Skeletal muscle tissue (tissue), 4 donors: ENCODE results near the gene CYGB. TPM values are rescaled to one million over a fixed set of nuclear protein-coding genes. Genes with fewer than 3 reads are reported as not detected.

Experiments
- H3K27ac ChIP-seq: one replicate; pipeline ENCODE4 v1.7.0; 2013; ENCODE audit warnings: mild to moderate bottlenecking, low read depth, low read length, inconsistent platforms
- H3K27me3 ChIP-seq, 3 donors: one replicate each; pipeline ENCODE4 v1.7.0; 2013; ENCODE audit warnings: low read length in 3 of 3; ENCODE audit not compliant: control insufficient read depth in 3 of 3, insufficient read depth in 3 of 3
- H3K36me3 ChIP-seq, 3 donors: one replicate each; pipeline ENCODE4 v1.7.0; 2013; ENCODE audit warnings: low read length in 3 of 3; ENCODE audit not compliant: control insufficient read depth in 3 of 3, insufficient read depth in 3 of 3
- H3K4me1 ChIP-seq, 3 donors: one replicate each; pipeline ENCODE4 v1.7.0; 2013; ENCODE audit warnings: low read length in 3 of 3, mild to moderate bottlenecking in 3 of 3; ENCODE audit not compliant: control insufficient read depth in 3 of 3, insufficient read depth in 3 of 3
- H3K4me3 ChIP-seq, 3 donors: one replicate each; pipeline ENCODE4 v1.7.0; 2013; ENCODE audit warnings: low read length in 3 of 3
- H3K9ac ChIP-seq, 3 donors: one replicate each; pipeline ENCODE4 v1.7.0; 2013; ENCODE audit warnings: low read length in 3 of 3, mild to moderate bottlenecking in 3 of 3, moderate library complexity in 2 of 3, low read depth in 1 of 3
- H3K9me3 ChIP-seq, 3 donors: one replicate each; pipeline ENCODE4 v1.7.0; 2013; ENCODE audit warnings: low read length in 3 of 3; ENCODE audit not compliant: control insufficient read depth in 3 of 3
- total RNA-seq: library from RNA; depleted of rRNA; stranded (reverse); fragments of >200 nt; gene quantifications from one replicate; pipeline ENCODE4 v1.2.3, GENCODE V29; 2014
- donor health status: Osteomylitis.

CYGB gene
- total RNA-seq, result 8.9 TPM

DNA sequence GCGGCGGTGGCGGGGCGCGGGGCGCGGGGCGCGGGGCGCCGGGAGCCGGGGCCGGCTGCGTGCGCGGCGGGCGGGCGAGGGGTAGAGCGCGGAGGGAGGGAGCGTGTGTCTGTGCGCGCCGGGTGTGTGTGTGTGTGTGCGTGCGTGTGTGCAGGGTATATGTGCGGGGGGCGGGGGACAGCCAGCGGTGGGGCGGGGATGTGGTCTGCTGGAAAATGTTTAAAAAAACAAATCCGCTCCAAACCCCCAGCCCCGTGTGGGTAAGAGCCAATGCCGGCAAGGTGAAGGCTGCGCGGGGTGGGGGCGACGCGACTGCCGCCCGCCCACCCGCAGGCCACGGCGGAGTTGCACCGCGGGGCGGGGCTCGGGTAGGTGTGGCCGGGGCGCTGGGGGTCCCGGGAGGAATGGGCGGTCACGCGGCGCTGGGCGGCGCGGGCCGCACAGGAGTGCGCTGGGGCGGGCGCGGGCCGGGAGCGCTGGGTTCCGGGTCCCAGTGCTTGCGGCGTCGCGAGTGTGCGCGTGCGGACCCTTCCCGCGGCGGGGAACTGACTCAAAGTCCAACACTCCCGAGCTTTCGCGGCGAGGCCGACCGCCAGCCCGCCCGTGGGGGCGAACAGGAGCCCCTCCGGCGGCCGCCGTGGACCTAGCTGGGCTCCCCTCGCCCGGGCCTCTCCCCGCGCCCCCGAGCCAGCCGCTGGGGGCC, at the start of gene CYGB:
Gene CYGB (minus strand): TSS at position 132 of the 703 bp plus-strand sequence. CDS start 167 bp downstream, outside the sequence.
- H3K4me1 ChIP-seq, result peaks cover 41 to 49% (median 43%) of the 10 kb centered on the region in 3 donors
- peak within 1 kb of the TSS; percentile 65 for H3K27ac ChIP-seq
- peak within 1 kb of the TSS; percentile 33 to 67 (median 58) for H3K4me3 ChIP-seq
- H3K9me3 ChIP-seq, result no peaks in the 10 kb centered on the region
- peak within 1 kb of the TSS; percentile 43 to 74 (median 67) for H3K9ac ChIP-seq
- H3K27me3 ChIP-seq, result peaks cover 14 to 24% (median 19%) of the 10 kb centered on the region in 3 donors
- H3K36me3 ChIP-seq, result no peaks in the 10 kb centered on the region

DNA sequence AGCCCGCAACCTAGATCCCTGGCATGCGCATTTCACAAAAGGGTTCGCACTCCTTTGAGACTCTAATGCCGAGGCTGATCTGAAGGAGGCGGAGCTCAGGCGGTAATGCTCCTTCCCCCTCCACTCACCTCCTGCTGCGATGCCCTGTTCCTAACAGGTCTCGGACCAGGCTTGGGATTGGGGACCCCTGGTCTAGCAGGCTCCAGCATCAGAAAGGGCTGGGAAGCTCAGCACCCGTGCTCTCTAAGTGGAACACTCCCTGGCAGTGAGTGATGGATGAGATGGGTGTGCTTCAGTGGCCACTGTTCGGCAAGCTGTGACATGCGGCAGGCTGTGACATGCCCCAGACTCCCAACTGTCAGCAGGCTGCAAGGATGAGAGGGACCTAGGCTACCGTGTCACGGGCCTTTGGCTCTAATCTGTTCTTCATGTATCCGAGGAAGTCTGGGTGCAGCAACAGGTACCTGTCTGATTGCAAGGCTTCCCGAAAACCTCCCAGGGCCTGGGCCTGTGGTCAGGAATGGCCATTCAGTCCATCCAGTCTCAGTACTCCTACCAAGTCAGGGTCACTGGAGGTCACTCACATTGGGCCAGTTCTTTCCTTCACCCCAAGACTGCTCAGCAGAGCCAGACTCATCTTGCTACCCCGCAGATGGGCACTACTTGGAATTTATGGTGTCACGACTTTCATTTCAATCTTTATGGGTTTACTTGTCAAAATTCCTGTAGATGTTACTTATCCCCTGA, 49.4 kb upstream of the CYGB start:
- Histone ChIP-seq H3K9ac (peak overlapping the region in 1 of 3 donors; percentile 45), H3K36me3 (no peaks in the 10 kb centered on the region), H3K9me3 (no peaks in the 10 kb centered on the region), H3K4me3 (no peak overlapping the region), H3K4me1 (peaks cover 10 to 17% (median 14%) of the 10 kb centered on the region in 3 donors), H3K27me3 (peaks cover 7 to 23% (median 11%) of the 10 kb centered on the region in 3 donors), H3K27ac (no peak overlapping the region)

DNA sequence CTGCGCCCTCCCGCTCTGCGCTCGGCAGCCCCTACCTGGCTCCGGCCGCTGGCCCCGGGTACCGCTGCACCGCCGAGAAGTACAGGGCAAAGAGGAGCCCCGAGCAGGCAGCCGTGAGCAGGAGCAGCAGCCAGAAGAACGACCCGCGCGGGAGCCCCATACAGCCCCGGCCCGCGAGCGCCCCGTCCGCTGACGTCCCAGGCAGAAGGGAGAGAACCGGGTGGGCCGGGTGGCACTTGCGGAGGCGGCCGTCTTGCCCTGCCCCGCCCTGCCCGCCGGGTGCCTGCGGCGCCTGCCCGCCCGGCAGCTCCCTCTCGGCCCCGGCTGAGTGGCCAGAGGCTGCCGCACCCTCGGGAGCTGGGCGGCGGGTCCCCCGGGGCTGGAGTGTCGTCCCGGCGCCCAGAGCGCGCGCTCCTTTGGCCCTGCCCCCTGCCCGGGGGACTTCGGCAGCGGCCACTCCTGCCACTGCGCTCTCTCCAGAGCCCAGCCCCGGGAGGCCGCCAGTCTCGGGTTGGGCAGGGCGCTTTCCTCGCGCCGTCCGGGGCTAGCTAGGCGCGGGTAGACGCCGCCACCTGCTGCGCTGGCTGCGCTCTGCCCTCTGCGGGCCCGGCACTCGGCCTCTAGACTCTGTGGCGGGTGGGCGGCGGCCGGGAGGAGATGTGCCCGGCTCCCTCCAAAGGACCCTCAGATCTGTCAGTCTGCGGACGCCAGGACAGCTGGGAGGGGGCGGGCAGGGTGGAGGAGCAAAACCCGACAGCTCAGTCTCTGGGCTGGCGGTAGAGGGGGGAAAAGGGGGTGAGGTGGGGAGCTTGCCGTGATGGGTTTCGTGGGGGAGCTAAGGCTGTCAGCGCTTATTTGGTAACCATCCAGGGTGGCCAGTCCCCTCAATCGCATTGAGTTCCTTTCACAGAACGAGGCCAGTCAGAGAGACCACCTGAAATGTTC, 48.4 kb upstream of the CYGB start, which contains the start of gene ST6GALNAC2:
Gene ST6GALNAC2 (minus strand): TSS at position 212 of the 945 bp plus-strand sequence. CDS start 52 bp downstream, at position 160.
- H3K27ac ChIP-seq, result no peak within 1 kb of the TSS
- peak within 1 kb of the TSS; percentile 74 to 88 (median 82) for H3K9ac ChIP-seq
- H3K27me3 ChIP-seq, result peaks cover 7 to 23% (median 11%) of the 10 kb centered on the region in 3 donors

DNA sequence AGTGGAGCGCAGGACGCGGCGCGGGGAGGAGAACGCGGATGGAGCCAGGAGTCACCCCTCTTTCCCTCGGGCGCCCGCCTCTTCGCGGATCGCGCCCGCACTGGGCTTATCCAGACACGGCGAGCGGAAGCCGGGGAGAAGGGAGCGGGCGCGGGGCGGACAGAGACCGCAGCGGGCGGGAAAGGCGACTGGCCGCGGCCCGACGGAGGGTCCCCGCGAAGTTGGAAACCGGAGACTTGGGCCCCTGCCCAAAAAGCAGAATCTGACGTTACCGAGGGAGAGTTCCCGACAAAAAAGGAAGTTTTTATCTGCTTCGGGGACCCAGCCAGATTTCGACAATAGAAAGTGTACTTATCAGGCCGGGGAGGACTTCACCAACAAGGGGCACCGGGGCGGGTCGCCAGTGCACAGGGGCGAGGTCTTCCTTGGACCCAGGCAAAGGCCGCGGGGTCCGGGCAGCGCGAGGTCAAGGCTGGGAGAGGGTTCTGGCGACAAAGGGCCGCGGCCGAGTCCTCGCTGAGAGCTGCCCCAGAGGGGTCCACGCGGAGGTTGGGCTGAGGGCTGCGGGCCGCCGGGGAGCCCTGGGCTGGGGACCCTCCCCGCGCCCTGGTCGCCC, 47.6 kb upstream of the CYGB start:
- Histone ChIP-seq H3K9me3 (no peaks in the 10 kb centered on the region), H3K36me3 (no peaks in the 10 kb centered on the region), H3K4me1 (peaks cover 16 to 28% (median 26%) of the 10 kb centered on the region in 3 donors), H3K4me3 (peak overlapping the region; percentile 74 to 81 (median 77)), H3K27me3 (peaks cover 7 to 23% (median 11%) of the 10 kb centered on the region in 3 donors), H3K9ac (peak overlapping the region; percentile 74 to 88 (median 82)), H3K27ac (no peak overlapping the region)

More for the DNA sequence above, 48.4 kb upstream of the CYGB start, which contains the start of gene ST6GALNAC2:
- Histone ChIP-seq H3K9me3 (no peaks in the 10 kb centered on the region), H3K36me3 (no peaks in the 10 kb centered on the region), H3K4me3 (peak within 1 kb of the TSS; percentile 74 to 81 (median 77)), H3K4me1 (peaks cover 13 to 23% (median 21%) of the 10 kb centered on the region in 3 donors)

DNA sequence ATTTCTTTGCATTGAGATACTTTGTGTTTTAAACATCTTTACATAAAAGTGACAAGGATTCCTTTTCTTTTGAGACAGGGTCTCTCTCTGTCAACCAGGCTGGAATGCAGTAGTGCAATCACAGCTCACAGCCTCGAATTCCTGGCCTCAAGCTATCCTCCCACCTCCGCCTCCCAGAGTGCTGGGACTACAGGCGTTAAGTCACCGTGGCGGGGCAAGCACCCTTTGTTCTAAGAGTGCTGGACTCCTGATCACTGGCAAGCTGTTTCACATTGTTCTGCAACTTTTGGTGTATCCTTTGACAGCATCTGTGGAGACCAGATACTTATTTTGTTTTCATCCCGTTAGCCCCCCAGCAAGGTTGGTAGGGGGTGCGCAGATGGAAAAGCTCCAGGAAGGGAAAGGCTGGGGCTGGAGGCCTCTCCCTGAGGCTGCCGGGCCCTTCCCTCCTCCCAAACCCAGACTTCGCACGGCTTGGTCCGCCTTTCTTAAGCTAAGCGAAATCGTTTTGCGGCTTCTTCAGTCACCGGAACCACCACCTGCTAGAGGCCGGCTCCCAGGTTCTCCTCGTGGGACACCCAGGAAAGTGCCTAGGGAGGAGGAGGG, 47.0 kb upstream of the CYGB start:
- H3K27ac ChIP-seq, result no peak overlapping the region
- peaks cover 16 to 28% (median 26%) of the 10 kb centered on the region in 3 donors for H3K4me1 ChIP-seq
- peaks cover 7 to 23% (median 11%) of the 10 kb centered on the region in 3 donors for H3K27me3 ChIP-seq
- H3K9ac ChIP-seq, result peak overlapping the region in 2 of 3 donors; percentile 74 to 88
- H3K9me3 ChIP-seq, result no peaks in the 10 kb centered on the region
- H3K4me3 ChIP-seq, result peak overlapping the region; percentile 74 to 81 (median 77)
- H3K36me3 ChIP-seq, result no peaks in the 10 kb centered on the region

DNA sequence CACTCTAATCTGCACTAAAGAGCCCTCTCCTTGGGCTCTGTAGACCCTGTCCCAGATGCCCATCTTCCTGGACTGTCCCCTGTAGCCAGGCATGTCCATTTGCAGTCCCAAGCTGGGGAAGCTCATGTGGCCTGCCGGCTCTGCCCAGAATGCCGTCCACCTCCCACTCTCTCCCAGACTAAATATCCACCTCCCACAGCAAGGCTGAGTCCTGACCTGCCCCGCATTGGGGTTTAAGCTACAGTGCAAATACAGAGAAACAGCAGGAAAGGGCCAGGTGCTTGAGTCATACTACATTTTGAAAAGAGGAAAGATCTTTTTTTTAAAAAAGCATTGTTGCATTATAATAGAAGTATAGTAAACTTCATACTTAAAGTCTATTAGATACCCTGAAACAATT, 45.2 kb upstream of the CYGB start:
- Histone ChIP-seq H3K9me3 (no peaks in the 10 kb centered on the region), H3K27ac (no peak overlapping the region), H3K9ac (peak overlapping the region in 1 of 3 donors; percentile 2), H3K4me3 (no peak overlapping the region), H3K27me3 (peaks cover 5 to 13% (median 7%) of the 10 kb centered on the region in 3 donors), H3K36me3 (no peaks in the 10 kb centered on the region), H3K4me1 (peaks cover 16 to 28% (median 26%) of the 10 kb centered on the region in 3 donors)

DNA sequence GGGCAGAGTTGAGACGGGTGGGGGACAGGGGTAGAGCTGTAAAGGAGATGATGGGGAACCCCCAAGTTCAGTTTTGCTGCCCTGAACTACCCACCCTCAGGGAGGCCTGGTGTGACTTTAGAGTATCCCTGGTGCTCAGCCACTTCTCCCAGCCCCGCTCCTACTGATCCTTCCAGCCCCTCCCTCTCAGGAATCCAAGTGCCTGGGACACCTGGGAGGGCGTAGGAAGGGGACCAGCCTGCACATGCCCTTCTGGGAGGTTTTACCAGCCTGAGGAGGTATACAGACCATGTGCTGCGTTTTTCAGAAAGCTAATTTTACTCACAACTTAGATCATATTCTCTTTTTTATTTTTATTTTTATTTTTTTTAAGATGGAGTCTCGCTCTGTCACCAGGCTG, 44.0 kb upstream of the CYGB start:
- peaks cover 16 to 22% (median 21%) of the 10 kb centered on the region in 3 donors for H3K4me1 ChIP-seq
- peak overlapping the region in 1 of 3 donors; percentile 64 for H3K9ac ChIP-seq
- no peaks in the 10 kb centered on the region for H3K36me3 ChIP-seq
- no peaks in the 10 kb centered on the region for H3K9me3 ChIP-seq
- H3K27ac ChIP-seq, result no peak overlapping the region
- peaks cover 0 to 8% (median 0%) of the 10 kb centered on the region in 3 donors for H3K27me3 ChIP-seq
- no peak overlapping the region for H3K4me3 ChIP-seq

DNA sequence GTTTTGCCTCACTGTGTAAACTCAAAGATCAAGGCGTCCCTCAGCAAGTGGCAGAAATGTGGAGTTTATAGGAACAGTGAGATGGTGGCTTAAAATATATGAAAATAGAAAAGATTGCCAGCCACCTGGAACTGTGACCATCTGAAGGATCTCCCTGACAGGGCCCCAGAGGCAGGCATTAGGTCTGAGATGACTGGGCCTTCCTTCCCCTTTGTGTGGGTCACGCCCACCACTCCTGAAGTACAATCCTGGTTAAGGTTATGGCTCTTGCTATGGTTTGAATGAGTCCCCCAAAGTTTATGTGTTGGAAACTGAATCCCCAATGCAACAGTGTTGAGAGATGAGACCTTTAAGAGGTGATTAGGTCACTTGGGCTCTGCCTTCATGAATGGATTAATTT, 41.8 kb upstream of the CYGB start:
- Histone ChIP-seq H3K4me3 (no peak overlapping the region), H3K36me3 (no peaks in the 10 kb centered on the region), H3K9ac (no peak overlapping the region), H3K27ac (no peak overlapping the region), H3K4me1 (peaks cover 6 to 16% (median 9%) of the 10 kb centered on the region in 3 donors), H3K9me3 (no peaks in the 10 kb centered on the region), H3K27me3 (no peaks in the 10 kb centered on the region)
